ENCODE results near the gene COBL.

COBL gene

GRCh38 chr7:51236470-51237132 lies 80.0 kb downstream of the COBL start:
- no peak for TF ChIP-seq CTCF (IDR thresholded peaks at IDR 0.05; ENCODE audit: borderline replicate concordance, insufficient read depth, low read depth, low read length)

GRCh38 chr7:51235593-51236313 lies 80.9 kb downstream of the COBL start:
- no peak overlapping the region for H3K4me3 ChIP-seq (ENCODE audit: low read depth, low read length)
- no peak for TF ChIP-seq CTCF (IDR thresholded peaks at IDR 0.05; ENCODE audit: borderline replicate concordance, insufficient read depth, low read depth, low read length)

More at GRCh38 chr7:51236470-51237132, 80.0 kb downstream of the COBL start:
- H3K4me3 ChIP-seq (ENCODE audit: low read depth, low read length) = no peak overlapping the region

- no peak overlapping the region for H3K4me3 ChIP-seq (ENCODE audit: low read depth, low read length)
- no peak for TF ChIP-seq CTCF (IDR thresholded peaks at IDR 0.05; ENCODE audit: borderline replicate concordance, insufficient read depth, low read depth, low read length)
Observed at GRCh38 chr7:51234609-51235308, 81.8 kb downstream of the COBL start.

GRCh38 chr7:51234139-51234538 lies 82.5 kb downstream of the COBL start:
- no peak overlapping the region for H3K4me3 ChIP-seq (ENCODE audit: low read depth, low read length)
- TF ChIP-seq CTCF (IDR thresholded peaks at IDR 0.05; ENCODE audit: borderline replicate concordance, insufficient read depth, low read depth, low read length) = no peak

GRCh38 chr7:51233374-51233773 lies 83.2 kb downstream of the COBL start:
- TF ChIP-seq CTCF (IDR thresholded peaks at IDR 0.05; ENCODE audit: borderline replicate concordance, insufficient read depth, low read depth, low read length) = no peak

GRCh38 chr7:51230723-51231122 lies 85.9 kb downstream of the COBL start:
- no peak for TF ChIP-seq CTCF (IDR thresholded peaks at IDR 0.05; ENCODE audit: borderline replicate concordance, insufficient read depth, low read depth, low read length)
- H3K4me3 ChIP-seq (ENCODE audit: low read depth, low read length) = no peak overlapping the region

More at GRCh38 chr7:51233374-51233773, 83.2 kb downstream of the COBL start:
- no peak overlapping the region for H3K4me3 ChIP-seq (ENCODE audit: low read depth, low read length)
